ENCODE data around the gene SKAP2.

The SKAP2 gene

DNA sequence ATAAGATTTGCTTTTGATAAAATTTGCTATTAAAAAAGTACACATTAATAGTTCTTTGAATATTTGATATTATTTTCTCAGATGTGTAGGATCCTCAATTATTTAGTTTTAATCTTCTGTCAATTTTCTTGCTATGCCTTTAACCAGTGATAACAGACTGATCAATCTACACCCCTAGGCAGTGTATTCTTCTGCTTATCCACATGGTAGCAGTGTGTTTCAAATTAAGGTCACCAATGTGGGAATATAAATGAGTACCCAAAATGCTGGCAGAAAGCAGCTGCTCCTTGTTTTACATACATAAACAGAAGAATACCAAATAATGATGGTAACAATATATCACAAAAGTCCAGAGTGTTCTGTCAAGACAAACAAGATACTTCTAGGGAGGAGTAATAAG is 87.0 kb downstream of the SKAP2 start:
- no peak for DNase-seq (ENCODE audit: low read depth)

- no peak for DNase-seq (ENCODE audit: low read depth)
Measured at GRCh38 chr7:26760501-26760900, 103.9 kb downstream of the SKAP2 start.

GRCh38 chr7:26759108-26759507 is 105.3 kb downstream of the SKAP2 start:
- no peak for DNase-seq (ENCODE audit: low read depth)

- no peak for DNase-seq (ENCODE audit: low read depth)
Measured at GRCh38 chr7:26743205-26743604, 121.2 kb downstream of the SKAP2 start.

GRCh38 chr7:26735976-26736600 is 128.3 kb downstream of the SKAP2 start:
- no peak for DNase-seq (ENCODE audit: low read depth)

GRCh38 chr7:26729150-26729775 is 135.1 kb downstream of the SKAP2 start:
- DNase-seq (ENCODE audit: low read depth), result no peak

DNA sequence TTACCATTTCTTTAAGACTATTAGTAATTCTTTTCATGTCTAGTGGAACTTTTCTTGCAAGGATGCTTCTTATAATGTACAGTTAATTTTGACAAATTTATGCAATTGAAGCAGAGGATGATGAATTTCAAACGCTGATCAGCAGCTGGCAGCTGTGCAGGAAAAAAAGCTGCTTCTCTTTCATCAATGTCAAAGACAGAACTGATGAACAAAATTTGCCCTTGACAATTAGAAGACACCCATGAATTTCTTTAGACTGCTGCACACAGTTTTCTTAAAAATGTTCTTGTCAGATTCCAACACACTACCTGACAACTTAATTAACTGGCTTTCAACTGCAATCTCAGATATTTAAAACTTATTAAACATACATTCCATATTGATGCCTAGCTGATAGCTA is 138.3 kb downstream of the SKAP2 start:
- no peak for DNase-seq (ENCODE audit: low read depth)

DNA sequence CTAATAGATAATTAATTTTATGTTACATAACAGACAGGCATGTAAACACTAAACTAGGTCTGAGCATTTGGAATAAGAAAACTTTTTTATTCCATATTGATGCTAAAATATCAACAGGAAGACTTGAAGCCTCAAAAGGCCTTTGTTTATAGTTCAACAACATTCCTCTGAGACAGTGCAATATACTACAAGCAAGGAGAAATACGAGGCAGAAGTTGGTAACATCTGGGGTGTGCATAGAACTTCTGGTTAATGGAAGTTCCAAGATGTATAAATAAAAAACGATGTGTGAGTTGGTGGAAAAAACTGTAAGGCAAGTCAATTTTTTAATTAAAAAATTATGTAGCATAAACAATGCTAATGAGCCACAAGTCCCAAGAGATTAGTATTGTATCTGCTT is 139.6 kb downstream of the SKAP2 start:
- no peak for DNase-seq (ENCODE audit: low read depth)

- DNase-seq (ENCODE audit: low read depth), result no peak
Measured at GRCh38 chr7:26723129-26723528, 141.3 kb downstream of the SKAP2 start.

DNA sequence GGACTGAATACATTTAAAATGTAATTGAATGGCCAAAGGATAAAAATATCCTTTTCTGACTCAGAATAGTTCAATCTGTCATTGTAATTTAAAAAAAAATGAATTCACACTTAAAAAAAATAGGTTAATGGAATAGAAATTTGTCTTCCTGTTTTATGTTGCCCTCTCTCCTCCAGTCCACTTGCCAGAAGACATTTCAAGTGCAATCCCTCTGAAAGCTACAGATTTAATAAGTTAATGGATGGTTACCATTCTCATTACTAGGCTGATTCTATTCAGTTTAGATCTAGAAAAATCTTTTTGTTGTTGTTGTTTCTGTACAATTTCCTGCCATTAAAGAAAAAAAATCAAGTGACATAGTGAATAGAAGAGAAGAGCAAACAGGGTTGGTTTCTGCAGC is 142.9 kb downstream of the SKAP2 start:
- no peak for DNase-seq (ENCODE audit: low read depth)

DNA sequence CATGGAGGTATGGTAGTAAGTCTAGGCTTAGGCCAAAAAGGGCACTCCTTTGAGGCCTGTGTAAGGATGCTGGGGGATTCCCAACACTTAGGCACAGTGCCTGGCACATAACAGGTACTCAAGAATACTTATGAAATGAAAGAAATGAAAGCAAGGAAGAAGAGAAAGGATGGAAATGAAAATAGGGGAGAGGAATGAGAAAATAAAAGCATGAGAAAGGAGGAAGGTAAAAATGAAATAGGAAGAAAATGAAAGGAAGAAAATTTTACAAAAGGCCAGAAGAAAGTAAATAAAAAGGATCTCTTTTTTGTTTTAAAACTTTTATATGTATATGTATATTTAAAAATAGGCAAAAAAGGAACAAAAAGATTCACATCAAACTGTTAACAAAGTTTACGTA is 146.3 kb downstream of the SKAP2 start:
- DNase-seq (ENCODE audit: low read depth), result no peak

DNA sequence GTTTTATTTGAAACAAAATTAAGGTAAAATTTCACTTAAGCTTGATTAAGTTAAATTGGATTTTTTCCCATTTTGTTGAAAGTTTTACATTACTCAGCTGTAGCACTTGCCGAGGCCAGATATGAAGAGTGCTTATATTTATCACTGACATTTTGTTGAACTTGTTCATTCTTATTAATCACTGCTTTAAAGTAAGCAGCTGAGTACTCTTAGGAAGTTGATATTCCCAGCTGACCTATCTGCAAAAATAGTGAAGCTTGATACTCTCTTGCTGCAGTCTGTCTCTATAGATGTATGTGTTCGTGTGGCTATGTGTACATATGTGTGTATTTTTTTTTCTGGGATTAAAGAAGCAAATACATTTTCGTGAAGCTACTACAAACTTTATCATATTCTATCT is 150.0 kb downstream of the SKAP2 start:
- no peak for DNase-seq (ENCODE audit: low read depth)

DNA sequence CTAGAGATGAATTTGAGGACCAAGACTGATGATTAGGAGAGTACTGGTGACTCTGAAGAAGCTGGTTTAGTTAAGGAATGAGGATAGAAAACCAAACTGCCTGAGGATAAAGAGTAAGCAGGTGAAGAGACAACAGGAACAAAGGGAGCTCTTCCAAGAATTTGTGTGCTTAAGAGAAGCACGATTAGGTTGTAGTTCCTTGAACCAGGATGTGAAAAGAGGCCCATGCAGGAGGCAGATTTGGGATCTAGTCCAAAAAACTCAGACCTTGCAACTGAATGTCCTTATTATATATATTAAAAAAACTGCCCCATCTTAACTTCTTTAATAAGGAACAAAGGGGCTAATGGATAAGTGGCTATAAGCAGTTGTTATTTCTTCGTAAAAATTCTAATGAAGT is 150.4 kb downstream of the SKAP2 start:
- DNase-seq (ENCODE audit: low read depth), result no peak

GRCh38 chr7:26709210-26709990 is 155.0 kb downstream of the SKAP2 start:
- DNase-seq (ENCODE audit: low read depth), result no peak

GRCh38 chr7:26705567-26705966 is 158.8 kb downstream of the SKAP2 start:
- peak; percentile 94 for DNase-seq (ENCODE audit: low read depth)

GRCh38 chr7:26704786-26705185 is 159.6 kb downstream of the SKAP2 start:
- DNase-seq (ENCODE audit: low read depth), result peak; percentile 55

GRCh38 chr7:26704036-26704435 is 160.4 kb downstream of the SKAP2 start:
- DNase-seq (ENCODE audit: low read depth), result no peak

DNA sequence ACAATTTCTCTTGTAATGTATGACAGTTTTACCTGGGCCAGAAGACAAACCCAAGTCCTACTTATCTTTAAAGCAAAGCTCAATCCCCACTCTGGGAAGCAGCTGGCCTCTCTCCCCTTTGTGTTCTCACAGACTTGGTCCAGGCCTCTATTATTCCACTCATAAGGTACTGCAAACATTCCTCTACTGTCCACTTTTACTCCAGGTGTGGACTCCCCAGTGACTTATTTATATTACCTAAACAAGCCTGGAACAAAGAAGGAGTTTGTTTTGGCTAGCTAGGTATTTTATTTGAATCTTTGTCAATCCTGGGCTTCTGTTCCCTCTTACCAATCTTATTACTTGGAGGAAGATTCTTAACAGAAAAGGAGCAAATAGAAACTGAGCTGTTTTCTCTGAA is 163.5 kb downstream of the SKAP2 start:
- no peak for DNase-seq (ENCODE audit: low read depth)

DNA sequence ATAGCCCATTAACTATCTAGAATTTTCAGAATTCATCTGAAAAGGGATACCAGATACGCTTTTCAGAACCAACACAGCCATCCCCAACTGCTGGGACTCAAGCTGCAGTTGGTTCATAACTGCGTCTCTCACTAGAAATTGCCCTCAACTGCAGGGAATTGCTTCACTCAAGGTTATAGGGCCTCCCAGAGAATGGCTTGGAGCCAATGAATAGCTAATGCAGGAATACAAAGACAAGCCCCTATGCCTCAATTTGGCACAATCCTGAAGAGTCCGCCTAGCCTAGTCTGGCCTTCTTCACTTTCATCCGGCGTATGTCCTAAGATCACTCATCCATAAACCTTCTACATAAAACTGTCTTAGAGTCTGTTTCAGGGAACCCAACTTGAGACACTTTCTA is 164.0 kb downstream of the SKAP2 start:
- DNase-seq (ENCODE audit: low read depth), result no peak

DNA sequence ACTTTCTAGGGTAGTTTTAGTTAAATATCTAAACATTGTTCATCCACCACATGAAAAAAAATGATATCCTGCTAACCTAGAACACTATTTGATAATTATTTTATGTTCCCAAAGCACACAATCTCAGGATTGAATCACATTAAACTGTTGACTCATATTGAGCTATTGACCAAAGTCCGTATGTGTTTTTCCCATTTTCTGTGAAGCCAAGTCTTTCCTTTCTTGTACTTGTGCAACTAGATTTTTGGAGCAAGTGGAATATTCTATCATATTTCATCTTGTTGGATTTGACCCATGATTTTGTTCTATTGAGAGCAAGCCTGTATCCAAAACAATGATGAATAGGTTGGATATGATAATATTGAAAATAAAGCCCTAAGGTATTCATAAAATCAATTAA is 164.6 kb downstream of the SKAP2 start:
- no peak for DNase-seq (ENCODE audit: low read depth)

GRCh38 chr7:26698806-26699205 is 165.6 kb downstream of the SKAP2 start:
- no peak for DNase-seq (ENCODE audit: low read depth)

DNA sequence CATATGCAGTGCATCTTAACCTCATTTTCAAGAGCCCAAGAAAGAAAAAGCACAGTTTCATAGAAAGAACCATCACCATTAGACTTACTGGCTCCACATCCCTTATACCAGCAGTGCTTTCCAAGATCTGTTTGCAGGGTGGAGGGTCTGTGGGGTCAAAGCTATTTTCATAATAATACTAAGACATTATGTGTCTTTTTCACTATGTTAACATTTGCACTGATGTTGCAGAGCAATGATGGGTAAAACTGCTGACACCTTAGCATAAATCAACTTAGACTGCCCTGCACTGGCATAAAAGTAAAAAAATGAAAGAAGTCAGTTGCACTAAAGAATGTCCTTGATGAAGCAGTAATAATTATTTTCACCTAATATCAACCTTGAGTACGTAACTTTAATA is 166.2 kb downstream of the SKAP2 start:
- DNase-seq (ENCODE audit: low read depth), result no peak

DNA sequence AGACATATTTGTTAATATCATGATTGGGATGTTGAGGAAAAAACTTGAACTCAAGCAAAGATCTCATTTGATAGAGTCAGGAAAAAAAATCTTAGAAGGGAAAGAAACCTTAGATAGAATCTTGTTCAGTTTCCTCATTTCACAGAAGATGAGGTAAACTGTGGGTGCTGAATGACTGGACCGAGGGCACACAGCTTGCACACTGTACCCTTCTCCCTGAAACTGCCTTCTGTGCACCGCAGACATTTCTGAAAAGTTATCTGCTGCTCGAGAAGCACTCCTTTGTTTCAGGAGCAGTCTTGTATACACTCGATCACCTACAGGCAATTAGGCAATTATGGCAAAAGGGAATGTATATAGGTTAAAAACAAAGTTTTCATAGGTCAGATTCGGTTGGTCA is 167.4 kb downstream of the SKAP2 start:
- DNase-seq (ENCODE audit: low read depth), result no peak

DNA sequence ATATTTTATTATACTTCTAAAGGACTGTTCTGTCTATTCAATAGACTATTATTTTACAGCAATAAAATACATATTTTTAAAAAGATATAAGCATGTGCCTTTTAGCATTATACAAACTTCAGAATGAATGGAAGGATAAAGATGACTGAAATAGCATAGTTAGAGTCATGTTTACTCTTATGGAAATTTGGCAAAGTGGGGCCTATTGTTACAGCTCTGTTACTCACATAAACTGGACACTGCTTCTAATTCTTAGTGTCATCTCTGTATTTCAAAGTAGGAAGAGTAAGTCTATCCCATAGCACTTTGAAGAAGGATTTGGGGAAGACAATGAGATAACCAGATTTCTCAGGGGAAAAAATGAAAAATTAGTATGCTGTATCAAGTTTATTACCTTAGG is 168.2 kb downstream of the SKAP2 start:
- no peak for DNase-seq (ENCODE audit: low read depth)
